PC-3 (cell line): Measurements from ENCODE around the gene ARHGEF7. TPM values are rescaled to one million over a fixed set of nuclear protein-coding genes. Genes with fewer than 3 reads are reported as not detected.

ENCODE experiments used
- ATAC-seq: fragments of 200-7000 bp; cut with Tn5 transposase; 2 replicates; pipeline ENCODE4 v1.9.1; 2020; ENCODE audit warnings: mild to moderate bottlenecking, moderate library complexity
- BruUV-seq: library from RNA; stranded (reverse); fragments of 400-500 nt; replicated peaks from 2 replicates; lab custom pipeline; 2021; lab: Mats Ljungman, UMichigan
- CTCF ChIA-PET: fragments of 300-600 bp; sonication (Branson Sonifier 250); formaldehyde crosslinking; loops from one replicate; lab custom pipeline; 2022; ENCODE audit warnings: antibody characterized with exemption; lab: Charles Lee
- POLR2A ChIA-PET: fragments of 300-600 bp; sonication (Branson Sonifier 250); formaldehyde crosslinking; loops from one replicate; lab custom pipeline; 2022; ENCODE audit warnings: antibody characterized with exemption; ENCODE audit not compliant: unreplicated experiment; lab: Charles Lee
- DNase-seq: peaks from one replicate; pipeline ENCODE4 v3.0.0-alpha.2; 2015
- H2AFZ ChIP-seq: fragments of 300-600 bp; sonication (generic); 2 replicates; pipeline ENCODE4 v1.6.0; 2016; ENCODE audit warnings: antibody characterized with exemption, low read length
- H3F3A ChIP-seq: fragments of 300-600 bp; sonication (generic); one replicate; pipeline ENCODE4 v1.6.0; 2017; ENCODE audit warnings: antibody characterized with exemption, low read length, control low read depth, mild to moderate bottlenecking; ENCODE audit not compliant: unreplicated experiment
- H3K27ac ChIP-seq: fragments of 300-600 bp; sonication (generic); 2 replicates; pipeline ENCODE4 v1.5.1; 2016; ENCODE audit warnings: mild to moderate bottlenecking, low read length
- H3K27me3 ChIP-seq: fragments of 300-600 bp; sonication (generic); 2 replicates; pipeline ENCODE4 v1.6.1; 2016; ENCODE audit warnings: low read length, mixed read lengths
- H3K36me3 ChIP-seq: fragments of 300-600 bp; sonication (generic); 2 replicates; pipeline ENCODE4 v1.6.1; 2016; ENCODE audit warnings: low read depth, mixed run types, low read length, mixed read lengths
- H3K4me1 ChIP-seq: fragments of 300-600 bp; sonication (generic); 2 replicates; pipeline ENCODE4 v1.5.1; 2016; ENCODE audit warnings: low read length; ENCODE audit not compliant: insufficient read depth
- H3K4me2 ChIP-seq: fragments of 300-600 bp; sonication (generic); 2 replicates; pipeline ENCODE4 v1.6.0; 2016; ENCODE audit warnings: low read length
- H3K4me3 ChIP-seq: fragments of 300-600 bp; sonication (generic); 2 replicates; pipeline ENCODE4 v1.5.1; 2016; ENCODE audit warnings: mild to moderate bottlenecking, low read length, mixed read lengths
- H3K79me2 ChIP-seq: fragments of 300-600 bp; sonication (generic); 2 replicates; pipeline ENCODE4 v1.6.1; 2017; ENCODE audit warnings: low read length, mixed read lengths
- H3K9ac ChIP-seq: fragments of 300-600 bp; sonication (generic); 2 replicates; pipeline ENCODE4 v1.6.0; 2016; ENCODE audit warnings: mild to moderate bottlenecking, low read length
- H3K9me2 ChIP-seq: fragments of 300-600 bp; sonication (generic); replicated peaks from 2 replicates; pipeline ENCODE4 v1.6.1; 2016; ENCODE audit warnings: mixed run types, low read length, mixed read lengths
- H3K9me3 ChIP-seq: fragments of 300-600 bp; sonication (generic); 2 replicates; pipeline ENCODE4 v1.6.1; 2016; ENCODE audit warnings: low read length, mixed read lengths
- H4K20me1 ChIP-seq: fragments of 300-600 bp; sonication (generic); 2 replicates; pipeline ENCODE4 v1.6.1; 2016; ENCODE audit warnings: low read length, mixed read lengths
- EZH2 ChIP-seq: fragments of 300-600 bp; sonication (generic); IDR thresholded peaks from one replicate; pipeline ENCODE4 v1.6.1; 2017; ENCODE audit warnings: antibody characterized with exemption, mild to moderate bottlenecking, low read length; ENCODE audit not compliant: unreplicated experiment
- EZH2phosphoT487 ChIP-seq: fragments of 300-600 bp; sonication (generic); IDR thresholded peaks from 2 replicates; pipeline ENCODE4 v1.6.1; 2018; ENCODE audit warnings: mild to moderate bottlenecking, antibody characterized with exemption, low read length, borderline replicate concordance
- intact Hi-C: fragments of 100-400 bp; cut with micrococcal nuclease; formaldehyde crosslinking; loops from 2 replicates; pipeline ENCODE4 v1.9.0; 2023
- total RNA-seq: library from RNA; depleted of rRNA; stranded (reverse); fragments of >200 nt; gene quantifications from 2 replicates; pipeline ENCODE4 v1.2.3, GENCODE V29; 2014
- TF ChIP-seq, protein P1 (sequence below): fragments of 300-600 bp; sonication (generic); conservative IDR thresholded peaks from 2 replicates; pipeline ENCODE4 v1.5.1; 2017; ENCODE audit warnings: antibody characterized with exemption, low read depth, mild to moderate bottlenecking, low read length

Gene ARHGEF7
- total RNA-seq, 1 experiment from 2014 or later, result 14.7 TPM

DNA sequence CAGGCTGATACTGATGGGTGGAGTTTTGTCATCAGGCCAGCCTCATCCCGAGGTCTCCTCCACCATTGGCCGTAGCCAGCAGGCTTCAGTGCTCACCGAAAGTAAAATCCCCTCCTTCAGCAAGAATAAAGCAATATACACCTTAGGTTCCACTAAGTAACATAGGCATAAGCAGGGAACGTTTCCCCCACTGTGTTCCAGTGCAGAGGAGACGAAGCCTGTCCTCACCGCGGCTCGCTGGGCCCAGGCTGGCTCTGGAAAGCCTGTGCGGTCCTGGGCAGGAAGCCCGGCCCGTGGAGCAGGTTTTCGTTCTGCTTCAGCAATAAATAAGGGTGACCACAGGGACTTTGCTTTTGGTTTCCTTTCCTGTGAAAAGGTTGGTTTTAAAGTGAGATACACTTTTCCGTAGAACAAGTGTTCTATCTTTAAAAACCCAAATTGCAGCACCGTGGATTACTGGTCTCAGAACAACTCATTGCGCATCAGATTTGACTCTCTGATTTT lies 189.0 kb downstream of the ARHGEF7 start:
- Histone ChIP-seq H3K4me1 (no peaks in the 10 kb centered on the region), H3K79me2 (no peaks in the 10 kb centered on the region), H2AFZ (no peak overlapping the region), H3K4me2 (no peak overlapping the region), H3K27ac (no peak overlapping the region), H3K4me3 (no peak overlapping the region), H3K9ac (no peak overlapping the region), H3K27me3 (no peaks in the 10 kb centered on the region), H3K9me3 (no peaks in the 10 kb centered on the region), H4K20me1 (no peaks in the 10 kb centered on the region), H3F3A (no peaks in the 10 kb centered on the region), H3K9me2 (no peaks in the 10 kb centered on the region), H3K36me3 (peaks cover 9% of the 10 kb centered on the region; the same call in 1 of the 2 replicates)
- intact Hi-C loops, result no loop called here
- CTCF ChIA-PET, result no interaction called here
- no peak for ATAC-seq
- TF ChIP-seq, protein P1, sequence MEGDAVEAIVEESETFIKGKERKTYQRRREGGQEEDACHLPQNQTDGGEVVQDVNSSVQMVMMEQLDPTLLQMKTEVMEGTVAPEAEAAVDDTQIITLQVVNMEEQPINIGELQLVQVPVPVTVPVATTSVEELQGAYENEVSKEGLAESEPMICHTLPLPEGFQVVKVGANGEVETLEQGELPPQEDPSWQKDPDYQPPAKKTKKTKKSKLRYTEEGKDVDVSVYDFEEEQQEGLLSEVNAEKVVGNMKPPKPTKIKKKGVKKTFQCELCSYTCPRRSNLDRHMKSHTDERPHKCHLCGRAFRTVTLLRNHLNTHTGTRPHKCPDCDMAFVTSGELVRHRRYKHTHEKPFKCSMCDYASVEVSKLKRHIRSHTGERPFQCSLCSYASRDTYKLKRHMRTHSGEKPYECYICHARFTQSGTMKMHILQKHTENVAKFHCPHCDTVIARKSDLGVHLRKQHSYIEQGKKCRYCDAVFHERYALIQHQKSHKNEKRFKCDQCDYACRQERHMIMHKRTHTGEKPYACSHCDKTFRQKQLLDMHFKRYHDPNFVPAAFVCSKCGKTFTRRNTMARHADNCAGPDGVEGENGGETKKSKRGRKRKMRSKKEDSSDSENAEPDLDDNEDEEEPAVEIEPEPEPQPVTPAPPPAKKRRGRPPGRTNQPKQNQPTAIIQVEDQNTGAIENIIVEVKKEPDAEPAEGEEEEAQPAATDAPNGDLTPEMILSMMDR, result no peak
- no peak for TF ChIP-seq EZH2phosphoT487
- no peak for DNase-seq
- BruUV-seq, result no TSS peak
- POLR2A ChIA-PET, result no interaction called here

DNA sequence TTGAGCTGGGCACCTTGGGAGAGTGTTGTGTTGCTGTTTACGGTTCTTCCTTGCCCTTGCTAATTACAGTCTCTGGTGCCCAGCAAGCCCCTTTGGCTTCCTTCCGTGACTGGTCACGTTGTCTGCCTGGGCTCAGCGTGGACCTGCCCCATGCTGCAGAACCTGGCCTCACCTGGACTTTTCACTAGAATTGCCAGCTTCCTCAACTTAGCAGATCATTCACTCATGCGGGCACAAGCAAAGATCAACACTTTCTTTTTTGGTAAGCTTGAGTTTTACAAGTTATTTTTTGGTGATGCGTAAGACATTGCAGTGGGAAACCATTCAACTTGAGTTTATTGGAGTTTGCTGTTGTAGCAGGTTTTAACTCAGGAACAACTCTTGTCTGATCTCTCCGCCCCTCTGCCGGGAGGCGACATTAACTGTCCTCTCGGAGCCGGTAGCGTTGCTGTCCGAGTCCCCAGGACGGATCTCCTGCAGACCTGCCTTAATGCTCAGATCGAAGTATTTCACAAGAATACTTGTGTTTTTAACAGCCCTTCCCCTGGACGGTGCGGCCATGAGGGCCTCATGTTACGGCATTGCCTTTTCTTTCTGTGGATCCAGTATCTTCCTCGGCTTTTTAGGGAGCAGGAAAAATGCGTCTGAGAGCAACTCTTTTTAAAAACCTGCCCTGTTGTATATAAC lies 189.6 kb downstream of the ARHGEF7 start:
- Histone ChIP-seq H3K27ac (no peak overlapping the region), H3K27me3 (no peaks in the 10 kb centered on the region), H3K9me2 (no peaks in the 10 kb centered on the region), H3K4me3 (no peak overlapping the region), H3F3A (no peaks in the 10 kb centered on the region), H3K4me1 (no peaks in the 10 kb centered on the region), H3K79me2 (no peaks in the 10 kb centered on the region), H2AFZ (no peak overlapping the region), H4K20me1 (no peaks in the 10 kb centered on the region), H3K4me2 (no peak overlapping the region), H3K36me3 (peaks cover 9% of the 10 kb centered on the region; the same call in 1 of the 2 replicates), H3K9me3 (no peaks in the 10 kb centered on the region), H3K9ac (no peak overlapping the region)
- no peak for TF ChIP-seq EZH2
- no peak for TF ChIP-seq EZH2phosphoT487
- TF ChIP-seq, protein P1, result no peak
- no TSS peak for BruUV-seq
- ChIA-PET CTCF (no interaction called here), POLR2A (no interaction called here)
- ATAC-seq (no peak), DNase-seq (no peak)
- intact Hi-C loops, result no loop called here

DNA sequence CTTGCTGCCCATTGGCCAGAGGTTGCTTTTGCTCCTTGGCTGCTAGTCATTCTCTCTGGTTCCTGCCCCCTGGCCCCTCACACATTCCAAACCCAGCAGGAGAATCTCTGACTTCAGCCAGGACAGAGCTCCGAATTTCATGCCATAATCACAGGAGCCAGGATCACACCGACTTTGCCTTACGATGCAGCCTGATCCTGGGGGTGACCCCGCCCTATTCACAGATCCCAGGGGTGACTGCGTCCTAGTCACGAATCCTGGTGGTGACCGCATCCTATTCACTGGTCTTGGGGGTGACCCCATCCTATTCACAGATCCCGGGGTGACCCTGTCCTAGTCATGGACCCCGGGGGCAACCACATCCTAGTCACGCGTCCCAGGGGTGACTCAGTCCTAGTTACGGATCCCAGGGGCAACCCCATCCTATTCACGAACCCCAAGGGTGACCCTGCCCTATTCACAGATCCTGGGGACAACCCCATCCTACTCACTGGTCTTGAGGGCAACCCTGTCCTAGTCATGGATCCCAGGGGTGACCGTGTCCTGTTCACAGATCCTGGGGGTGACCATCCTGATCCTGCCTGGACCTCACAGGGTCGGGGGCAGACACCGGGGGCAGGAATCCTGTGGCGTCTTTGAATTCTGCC lies 198.0 kb downstream of the ARHGEF7 start:
- no peak for ATAC-seq

More for the DNA sequence above, 198.0 kb downstream of the ARHGEF7 start:
- H3K36me3 ChIP-seq, result no peaks in the 10 kb centered on the region
- no peak for DNase-seq
- H3F3A ChIP-seq, result no peaks in the 10 kb centered on the region
- H3K4me1 ChIP-seq, result no peaks in the 10 kb centered on the region
- H3K9me3 ChIP-seq, result no peaks in the 10 kb centered on the region
- POLR2A ChIA-PET, result no interaction called here
- H3K4me3 ChIP-seq, result no peak overlapping the region
- intact Hi-C loops, result no loop called here
- TF ChIP-seq, protein P1, result no peak
- TF ChIP-seq EZH2phosphoT487 (no peak), EZH2 (no peak)
- H3K9ac ChIP-seq, result no peak overlapping the region
- no peak overlapping the region for H3K4me2 ChIP-seq
- no peaks in the 10 kb centered on the region for H3K27me3 ChIP-seq
- no peak overlapping the region for H2AFZ ChIP-seq
- no peaks in the 10 kb centered on the region for H3K9me2 ChIP-seq
- no TSS peak for BruUV-seq
- H3K79me2 ChIP-seq, result no peaks in the 10 kb centered on the region
- CTCF ChIA-PET, result no interaction called here
- H3K27ac ChIP-seq, result no peak overlapping the region
- no peaks in the 10 kb centered on the region for H4K20me1 ChIP-seq
